ENCODE results near the gene E2F1.
"Not testable (repeated sequence)": the region's sequence is repeated elsewhere in the genome, so short reads cannot be mapped to it uniquely, and the experiment has no call there.

Gene E2F1

DNA sequence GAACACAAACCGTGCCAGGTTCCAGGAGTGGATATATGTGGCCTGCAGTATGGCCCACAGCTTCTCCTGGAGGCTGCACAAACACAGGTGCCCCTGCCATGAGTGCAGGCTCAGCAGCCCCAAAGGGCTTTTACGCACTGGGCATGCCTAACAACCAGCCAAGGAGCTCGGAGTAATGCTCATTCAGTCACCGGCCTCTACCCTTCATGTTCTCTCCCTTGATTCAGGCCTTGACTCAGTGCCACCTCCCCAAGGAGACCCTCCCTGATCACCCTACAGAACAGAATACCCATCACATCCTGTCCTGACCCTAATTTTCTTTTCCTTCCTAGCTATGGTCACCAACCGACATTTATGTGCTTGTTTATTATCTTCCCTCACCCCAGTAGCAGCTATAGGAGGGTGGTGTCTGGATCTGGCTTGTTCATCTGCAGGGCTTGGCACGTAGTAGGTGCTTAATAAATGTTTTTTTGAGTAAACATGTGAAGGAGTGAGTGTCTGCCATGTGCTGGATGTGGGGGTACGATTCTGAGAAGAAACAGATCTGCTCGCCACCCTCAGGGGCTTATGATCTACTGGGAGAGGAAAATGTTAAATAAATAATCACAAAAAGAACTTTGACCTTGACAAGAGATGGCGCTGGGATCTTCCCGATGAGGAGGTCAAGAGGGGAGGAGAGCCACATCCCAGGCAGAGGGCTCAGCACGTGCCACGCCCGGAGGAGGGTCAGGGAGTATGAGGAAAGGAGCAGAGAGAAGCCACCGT lies 24.7 kb upstream of the E2F1 start:
- no peak for DNase-seq (ENCODE audit: low read depth)

GRCh38 chr20:33709905-33710541 lies 23.8 kb upstream of the E2F1 start:
- DNase-seq (ENCODE audit: low read depth) = no peak

DNA sequence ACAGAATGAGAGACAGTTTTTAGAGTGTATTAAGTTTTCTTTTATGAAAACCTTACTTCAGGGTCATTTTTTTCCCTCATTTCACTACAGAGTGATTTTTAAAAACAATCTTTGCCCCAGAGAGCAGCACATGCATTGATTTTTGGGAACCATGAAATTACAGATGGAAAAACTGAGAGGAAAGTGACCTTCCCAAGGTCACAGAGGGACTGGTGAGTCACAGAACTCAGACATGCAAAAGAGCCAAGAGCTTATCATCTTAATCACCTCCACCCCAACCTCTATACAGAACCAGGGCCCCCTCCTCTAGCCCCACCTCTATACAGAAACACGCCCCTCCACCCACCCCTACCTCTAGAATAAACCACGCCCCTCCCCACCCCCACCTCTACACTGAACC lies 23.2 kb upstream of the E2F1 start:
- no peak for DNase-seq (ENCODE audit: low read depth)

GRCh38 chr20:33707668-33708067 lies 21.5 kb upstream of the E2F1 start:
- DNase-seq (ENCODE audit: low read depth) = no peak

- DNase-seq (ENCODE audit: low read depth) = no peak
Measured at GRCh38 chr20:33704197-33704924, 18.2 kb upstream of the E2F1 start.

GRCh38 chr20:33703498-33704137 lies 17.4 kb upstream of the E2F1 start:
- no peak for DNase-seq (ENCODE audit: low read depth)

DNA sequence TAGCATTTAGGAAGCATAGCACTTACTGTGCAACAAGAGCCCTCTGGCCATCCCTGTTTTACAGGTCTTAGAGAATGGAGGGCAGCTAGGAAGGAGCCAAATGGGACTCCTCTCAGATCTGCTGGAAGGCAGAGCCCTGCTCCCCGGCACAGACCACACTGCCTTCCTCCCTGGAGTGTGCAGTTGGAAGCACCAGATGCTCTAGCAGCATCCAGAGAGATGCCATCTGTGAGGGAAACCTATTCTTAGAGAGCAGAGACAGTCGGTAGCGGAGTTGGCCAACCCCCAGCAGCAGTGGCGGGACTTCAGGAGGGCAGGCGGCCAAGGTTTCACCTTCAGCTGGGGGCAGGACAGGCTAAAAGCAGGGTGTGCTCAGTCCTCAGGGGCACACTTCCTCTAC lies 16.7 kb upstream of the E2F1 start:
- no peak for DNase-seq (ENCODE audit: low read depth)

DNA sequence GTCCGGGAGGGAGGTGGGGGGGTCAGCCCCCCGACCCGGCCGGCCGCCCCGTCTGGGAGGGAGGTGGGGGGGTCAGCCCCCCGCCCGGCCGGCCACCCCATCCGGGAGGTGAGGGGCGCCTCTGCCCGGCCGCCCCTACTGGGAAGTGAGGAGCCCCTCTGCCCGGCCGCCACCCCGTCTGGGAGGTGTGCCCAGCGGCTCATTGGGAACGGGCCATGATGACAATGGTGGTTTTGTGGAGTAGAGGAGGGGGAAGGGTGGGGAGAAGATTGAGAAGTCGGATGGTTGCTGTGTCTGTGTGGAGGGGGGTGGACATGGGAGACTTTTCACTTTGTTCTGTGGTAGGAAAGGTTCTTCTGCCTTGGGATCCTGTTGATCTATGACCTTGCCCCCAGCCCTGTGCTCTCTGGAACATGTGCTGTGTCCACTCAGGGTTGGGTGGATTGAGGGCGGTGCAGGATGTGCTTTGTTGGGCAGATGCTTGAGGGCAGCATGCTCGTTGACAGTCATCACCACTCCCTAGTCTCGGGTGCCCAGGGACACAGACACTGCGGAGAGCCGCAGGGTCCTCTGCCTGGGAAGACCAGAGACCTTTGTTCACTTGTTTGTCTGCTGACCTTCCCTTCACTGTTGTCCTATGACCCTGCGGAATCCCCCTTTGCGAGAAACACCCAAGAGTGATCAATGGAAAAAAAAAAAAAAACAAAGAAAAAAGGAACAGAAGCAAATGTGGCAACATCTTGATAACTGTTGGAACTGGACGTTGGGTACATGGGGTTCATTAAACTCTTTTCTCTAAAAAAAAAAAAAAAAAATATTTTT lies 15.7 kb upstream of the E2F1 start:
- DNase-seq (ENCODE audit: low read depth) = no peak

DNA sequence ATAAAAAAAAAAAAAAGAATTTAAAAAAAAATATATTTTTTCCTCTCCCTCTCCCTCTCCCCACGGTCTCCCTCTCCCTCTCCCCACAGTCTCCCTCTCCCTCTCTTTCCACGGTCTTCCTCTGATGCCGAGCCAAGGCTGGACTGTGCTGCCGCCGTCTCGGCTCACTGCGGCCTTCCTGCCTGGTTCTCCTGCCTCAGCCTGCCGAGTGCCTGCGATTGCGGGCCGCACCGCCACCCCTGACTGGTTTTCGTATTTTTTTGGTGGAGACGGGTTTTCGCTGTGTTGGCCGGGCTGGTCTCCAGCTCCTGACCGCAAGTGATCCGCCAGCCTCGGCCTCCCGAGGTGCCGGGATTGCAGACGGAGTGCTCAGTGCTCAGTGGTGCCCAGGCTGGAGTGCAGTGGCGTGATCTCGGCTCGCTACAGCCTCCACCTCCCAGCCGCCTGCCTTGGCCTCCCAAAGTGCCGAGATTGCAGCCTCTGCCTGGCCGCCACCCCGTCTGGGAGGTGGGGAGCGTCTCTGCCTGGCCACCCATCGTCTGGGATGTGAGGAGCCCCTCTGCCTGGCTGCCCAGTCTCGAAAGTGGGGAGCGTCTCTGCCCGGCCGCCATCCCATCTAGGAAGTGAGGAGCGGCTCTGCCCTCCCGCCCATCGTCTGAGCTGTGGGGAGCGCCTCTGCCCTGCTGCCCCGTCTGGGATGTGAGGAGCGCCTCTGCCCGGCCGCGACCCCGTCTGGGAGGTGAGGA lies 14.7 kb upstream of the E2F1 start:
- not testable (repeated sequence) for DNase-seq (ENCODE audit: low read depth)

DNA sequence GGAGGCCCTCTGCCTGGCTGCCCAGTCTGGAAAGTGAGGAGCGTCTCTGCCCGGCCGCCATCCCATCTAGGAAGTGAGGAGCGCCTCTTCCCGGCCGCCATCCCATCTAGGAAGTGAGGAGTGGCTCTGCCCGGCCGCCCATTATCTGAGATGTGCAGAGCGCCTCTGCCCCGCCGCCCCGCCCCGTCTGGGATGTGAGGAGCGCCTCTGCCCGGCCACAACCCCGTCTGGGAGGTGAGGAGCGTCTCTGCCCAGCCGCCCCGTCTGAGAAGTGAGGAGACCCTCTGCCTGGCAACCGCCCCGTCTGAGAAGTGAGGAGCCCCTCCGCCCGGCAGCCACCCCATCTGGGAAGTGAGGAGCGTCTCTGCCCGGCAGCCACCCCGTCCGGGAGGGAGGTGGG lies 12.8 kb upstream of the E2F1 start:
- not testable (repeated sequence) for DNase-seq (ENCODE audit: low read depth)

- peak; percentile 56 for DNase-seq (ENCODE audit: low read depth)
Measured at GRCh38 chr20:33697129-33697528, 10.9 kb upstream of the E2F1 start.

- no peak for DNase-seq (ENCODE audit: low read depth)
Measured at GRCh38 chr20:33696448-33696847, 10.3 kb upstream of the E2F1 start.

DNA sequence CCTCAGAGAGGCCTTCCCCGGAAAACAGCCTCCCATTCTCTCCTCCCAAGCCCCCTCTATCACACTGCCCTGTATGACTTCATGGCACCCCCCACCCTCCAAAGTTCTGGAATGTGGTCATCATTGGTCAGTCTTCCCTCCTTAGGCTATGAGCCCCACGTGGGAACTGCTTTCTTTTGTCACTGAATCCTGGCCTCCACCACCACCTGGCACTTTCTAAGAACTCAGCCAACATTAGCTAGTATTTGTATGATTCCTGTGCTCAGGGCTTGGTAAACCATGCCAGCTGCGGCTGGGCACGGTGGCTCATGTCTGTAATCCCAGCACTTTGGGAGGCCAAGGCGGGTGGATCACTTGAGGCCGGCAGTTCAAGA lies 8.4 kb upstream of the E2F1 start:
- DNase-seq (ENCODE audit: low read depth) = no peak

DNA sequence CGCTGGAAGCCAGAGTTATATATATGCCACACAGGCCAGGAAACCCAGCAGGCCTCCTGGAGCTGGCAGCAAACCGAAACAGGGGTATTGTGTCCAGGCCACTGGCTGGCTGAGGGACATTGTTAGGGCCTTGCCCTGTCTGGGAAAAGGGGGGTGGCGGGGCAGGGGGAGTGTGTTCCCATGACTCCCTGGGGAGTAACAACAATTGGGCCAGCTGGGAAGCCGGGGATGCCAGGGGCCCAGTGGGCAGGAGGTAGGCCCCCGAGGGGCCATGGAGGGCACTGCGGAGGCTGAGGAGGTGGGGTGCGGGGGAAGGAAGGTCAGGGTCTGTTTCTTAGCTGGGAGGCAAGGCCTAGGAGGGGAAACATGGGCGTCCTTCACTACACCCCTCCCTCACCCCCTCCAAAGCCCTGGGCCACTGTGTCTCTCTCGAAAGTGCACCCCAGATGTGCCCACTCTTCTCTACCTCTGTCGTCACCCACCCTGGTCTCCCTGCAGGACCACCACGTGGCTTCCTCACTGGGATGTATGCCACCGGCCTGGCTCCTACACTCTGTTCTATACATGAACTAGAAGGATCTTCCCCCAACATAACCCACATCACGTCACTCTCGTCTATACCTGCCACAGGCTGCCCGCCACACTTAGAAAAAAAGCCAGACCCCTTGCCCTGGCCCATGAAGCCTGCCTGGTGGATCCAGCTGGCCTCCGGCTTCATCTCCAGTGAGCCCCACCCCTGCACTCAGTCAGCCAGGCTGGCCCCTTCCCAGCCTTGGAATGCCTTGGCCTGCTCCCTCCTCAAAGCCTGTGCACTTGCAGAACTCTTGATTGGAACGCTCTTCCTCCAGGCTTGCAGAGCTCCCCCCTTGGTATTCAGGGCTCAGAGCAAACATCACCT lies 7.8 kb upstream of the E2F1 start:
- no peak for DNase-seq (ENCODE audit: low read depth)

GRCh38 chr20:33693289-33693688 lies 7.1 kb upstream of the E2F1 start:
- no peak for DNase-seq (ENCODE audit: low read depth)

DNA sequence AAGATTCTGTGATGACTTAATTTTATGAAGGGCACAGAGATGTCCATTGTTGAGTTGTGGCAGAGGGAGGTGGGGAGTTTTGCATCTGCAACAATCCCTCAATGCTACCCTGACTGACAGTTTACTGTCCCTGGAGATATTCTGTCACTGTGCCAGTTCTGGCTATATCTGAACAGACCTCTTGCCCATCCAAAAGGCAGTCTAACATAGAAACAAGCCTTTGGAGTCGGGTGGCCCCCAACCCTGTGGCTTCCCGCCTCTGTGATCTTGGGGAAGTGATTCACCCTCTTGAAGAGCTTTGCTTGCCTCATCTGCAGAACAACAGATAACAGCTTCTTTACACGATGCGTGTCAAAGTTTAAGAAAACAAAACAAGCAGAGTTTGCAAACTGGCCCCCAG lies 3.8 kb upstream of the E2F1 start:
- DNase-seq (ENCODE audit: low read depth) = no peak

- no peak for DNase-seq (ENCODE audit: low read depth)
Measured at GRCh38 chr20:33689493-33689892, 3.3 kb upstream of the E2F1 start.

- DNase-seq (ENCODE audit: low read depth) = no peak
Measured at GRCh38 chr20:33688938-33689424, 2.8 kb upstream of the E2F1 start.

DNA sequence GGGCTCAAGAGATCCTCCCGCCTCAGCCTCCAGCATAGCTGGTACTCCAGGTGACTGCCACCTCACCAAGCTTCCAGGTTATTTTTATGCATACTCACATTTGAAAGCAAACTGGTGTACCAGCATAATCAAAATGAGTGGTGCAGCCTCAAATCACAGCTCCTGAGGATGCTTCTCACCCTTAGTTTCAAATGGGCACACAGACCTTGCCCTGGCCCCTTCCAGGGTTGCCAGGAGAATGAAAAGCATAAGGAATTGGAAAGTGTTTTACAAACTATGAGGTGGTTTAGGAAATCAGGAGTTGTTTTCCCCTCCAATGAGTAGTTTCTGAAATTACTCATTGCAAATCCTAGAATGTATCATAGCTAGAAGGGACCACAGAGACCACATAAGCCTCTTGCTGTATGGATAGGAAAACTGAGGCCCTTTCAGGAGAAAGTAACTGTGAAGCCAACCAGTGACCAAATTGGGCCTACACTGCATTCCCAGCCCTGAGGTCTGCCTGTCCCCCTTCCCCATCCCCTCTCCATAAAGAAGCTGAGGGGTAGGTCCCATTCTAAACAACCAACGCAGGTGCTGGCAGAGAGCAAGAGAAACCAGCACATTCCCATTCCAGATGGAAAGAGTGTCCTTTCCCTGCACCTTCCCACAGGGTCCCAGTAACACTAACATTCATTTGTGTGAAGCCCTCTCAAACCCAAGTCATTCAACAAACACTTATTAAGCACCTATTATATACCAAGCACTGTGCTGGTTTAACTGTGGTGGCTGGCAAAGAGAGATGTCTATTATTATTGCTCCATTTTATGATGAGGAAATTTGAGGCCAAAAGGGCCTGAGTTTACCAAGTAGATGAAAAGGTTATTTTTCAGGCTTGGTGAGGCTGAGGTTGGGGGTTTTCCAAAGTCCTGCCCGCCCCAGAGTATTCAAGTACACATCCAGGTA lies 2.1 kb upstream of the E2F1 start:
- DNase-seq (ENCODE audit: low read depth) = no peak

Measured in GM04504 (cell line).